ENCODE data around the gene ALKBH5. TPM values are rescaled to one million over a fixed set of nuclear protein-coding genes. Genes with fewer than 3 reads are reported as not detected.

ALKBH5 gene
- 124 TPM for total RNA-seq

GRCh38 chr17:18183334-18184142, at the start of gene ALKBH5:
Gene ALKBH5 (plus strand): TSS chr17:18183828. CDS start chr17:18184244, 416 bp downstream.
- DNase-seq: peak; percentile 99

DNA sequence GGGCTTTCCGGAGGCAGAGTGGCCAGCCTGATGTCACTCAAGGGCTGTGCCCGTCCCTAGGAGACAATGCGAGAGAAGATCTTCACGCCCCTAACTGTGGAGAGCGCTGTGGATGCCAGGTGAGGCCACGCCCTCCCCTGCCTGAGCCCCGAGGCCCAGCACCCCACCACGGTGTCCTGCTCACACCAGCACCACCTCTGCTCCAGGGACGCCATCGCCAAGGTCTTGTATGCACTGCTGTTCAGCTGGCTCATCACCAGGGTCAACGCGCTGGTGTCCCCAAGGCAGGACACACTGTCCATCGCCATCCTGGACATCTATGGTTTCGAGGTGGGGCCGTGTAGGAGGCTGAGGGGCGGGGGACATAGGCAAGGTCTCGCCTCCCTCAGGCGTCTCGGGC, 47.3 kb upstream of the ALKBH5 start:
- DNase-seq: no peak

DNA sequence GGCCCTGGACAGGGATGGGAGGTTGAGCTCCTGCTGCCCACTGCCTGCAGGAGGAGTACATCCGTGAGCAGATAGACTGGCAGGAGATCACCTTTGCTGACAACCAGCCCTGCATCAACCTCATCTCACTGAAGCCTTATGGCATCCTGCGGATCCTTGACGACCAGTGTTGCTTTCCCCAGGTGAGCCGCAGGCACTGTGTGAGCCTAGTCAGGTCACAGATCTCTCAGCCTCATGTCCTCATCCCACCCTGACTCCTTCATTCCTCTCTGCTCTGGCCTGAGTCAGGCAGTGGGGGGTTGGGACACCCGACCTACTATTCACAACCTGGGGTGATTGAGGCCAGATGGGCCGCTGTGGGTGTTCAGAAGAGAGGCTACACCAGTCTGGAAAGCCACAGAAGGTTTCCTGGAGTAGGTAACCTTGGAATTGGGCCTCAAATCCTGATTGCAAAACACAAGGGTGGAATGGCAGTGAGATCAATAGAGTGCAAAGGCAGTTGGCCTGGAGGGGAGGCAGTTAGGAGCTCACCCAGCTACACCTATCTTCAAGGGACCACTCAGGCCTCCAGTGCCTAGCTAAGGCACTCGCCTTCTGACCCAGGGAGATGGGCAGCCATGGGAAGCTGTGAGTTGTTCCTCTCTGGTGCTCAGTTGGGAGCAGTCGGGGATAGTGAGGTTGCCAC, 45.4 kb upstream of the ALKBH5 start:
- DNase-seq: no peak

GRCh38 chr17:18139092-18139491, 44.5 kb upstream of the ALKBH5 start:
- DNase-seq: no peak

- DNase-seq: no peak
Observed at GRCh38 chr17:18139498-18139897, 44.1 kb upstream of the ALKBH5 start.

DNA sequence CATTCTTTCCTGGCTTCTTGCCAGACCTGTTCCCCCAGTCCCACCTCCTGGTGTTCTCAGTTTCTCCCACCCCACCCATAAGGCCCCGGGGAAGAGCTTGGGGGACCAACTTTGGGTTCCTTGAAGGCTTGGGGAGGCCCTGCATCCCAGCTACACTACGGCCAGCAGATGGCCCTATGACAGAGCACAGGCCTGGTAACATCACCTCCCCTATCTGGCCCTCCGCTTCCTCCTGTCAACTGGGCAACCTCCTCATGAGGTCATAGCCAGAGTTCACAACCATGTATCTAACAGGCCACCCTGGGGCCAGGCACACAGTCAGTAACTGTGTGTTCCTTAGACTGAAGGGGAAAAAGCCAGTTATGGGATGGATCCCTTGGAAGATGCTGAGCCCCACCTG, 43.7 kb upstream of the ALKBH5 start:
- DNase-seq: no peak

GRCh38 chr17:18140648-18141047, 43.0 kb upstream of the ALKBH5 start:
- DNase-seq: no peak

- DNase-seq: peak; percentile 84
Observed at GRCh38 chr17:18141210-18141803, 42.3 kb upstream of the ALKBH5 start.

GRCh38 chr17:18142417-18142816, 41.2 kb upstream of the ALKBH5 start:
- DNase-seq: no peak

DNA sequence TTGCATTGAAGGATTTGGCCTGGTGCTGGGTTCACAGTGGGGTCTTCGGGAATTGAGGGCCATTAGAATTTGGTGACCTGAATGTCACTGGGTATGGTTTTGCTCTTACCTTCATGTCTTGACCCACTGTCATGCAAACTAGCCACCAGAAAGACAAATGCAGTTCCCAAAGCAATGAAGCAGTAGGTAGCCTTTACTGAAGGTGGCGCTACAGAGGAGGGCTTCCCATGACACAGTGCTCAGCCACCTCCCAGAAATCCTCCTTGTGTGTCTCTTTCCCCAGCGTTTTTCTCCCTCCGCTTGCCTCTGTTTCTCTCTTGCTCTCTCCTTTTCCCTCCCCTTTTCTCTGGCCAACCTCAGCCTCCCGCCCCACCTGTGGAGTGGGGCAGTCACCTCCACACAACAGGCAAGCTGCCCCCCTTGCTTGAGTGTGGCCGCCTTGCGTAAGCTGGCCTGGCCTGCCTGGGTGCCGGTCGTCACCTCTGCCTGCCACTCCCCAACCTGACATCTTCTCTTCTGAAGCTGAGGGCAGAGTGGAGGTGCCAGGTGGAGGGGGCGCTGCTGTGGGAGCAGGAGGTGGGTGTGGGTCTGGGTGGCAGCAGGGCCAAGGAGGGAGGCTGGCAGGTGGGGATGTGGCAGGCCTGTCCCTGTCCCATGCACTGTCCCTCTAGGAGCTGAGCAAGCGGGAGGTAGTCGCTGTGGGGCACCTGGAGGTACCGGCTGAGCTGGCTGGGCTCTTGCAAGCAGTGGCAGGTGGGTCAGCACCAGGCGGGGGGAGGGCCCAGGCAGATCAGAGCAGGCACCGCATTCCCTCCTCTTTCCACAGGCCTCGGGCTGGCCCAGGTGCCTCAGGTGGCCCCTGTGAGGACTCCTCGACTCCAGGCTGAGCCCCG, 40.3 kb upstream of the ALKBH5 start:
- no peak for DNase-seq

DNA sequence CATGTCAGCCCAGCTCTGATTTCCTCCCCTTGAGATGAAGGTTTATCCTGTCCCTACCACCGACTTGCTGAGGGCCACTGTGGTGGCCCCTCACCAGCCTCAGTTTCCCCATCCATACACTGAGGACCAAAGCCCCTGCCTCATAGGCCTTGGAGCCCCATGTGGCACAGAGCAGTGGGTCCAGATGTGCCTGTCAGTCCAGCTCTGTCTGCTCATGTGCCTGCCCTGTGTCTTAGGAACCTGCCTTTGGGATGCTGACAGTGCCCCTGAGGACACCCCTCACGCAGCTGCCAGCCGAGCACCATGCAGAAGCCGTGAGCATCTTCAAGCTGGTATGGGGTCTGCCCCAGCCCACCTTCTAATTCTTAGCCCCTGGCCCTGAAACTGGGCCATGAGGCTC, 39.4 kb upstream of the ALKBH5 start:
- DNase-seq: no peak

DNA sequence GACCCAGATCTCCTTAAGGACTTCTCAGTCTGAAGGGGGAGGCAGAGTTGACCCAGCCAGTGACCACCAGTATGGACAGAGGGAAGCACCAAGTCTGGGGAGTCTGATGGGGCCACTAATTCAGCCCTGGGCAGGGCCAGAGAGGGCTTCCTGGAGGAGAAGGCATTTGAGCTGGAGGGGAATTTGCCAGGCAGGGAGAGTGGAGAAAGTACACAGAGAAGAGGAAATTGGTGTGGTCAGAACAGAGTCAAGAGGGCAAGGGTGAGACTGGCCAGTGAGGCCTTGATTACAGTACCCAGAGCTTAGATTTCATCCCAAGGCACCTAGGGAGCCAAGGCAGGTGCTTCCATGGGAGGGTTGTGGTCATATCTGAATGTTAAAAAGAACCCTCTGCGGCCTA, 38.8 kb upstream of the ALKBH5 start:
- DNase-seq: no peak

GRCh38 chr17:18145811-18146210, 37.8 kb upstream of the ALKBH5 start:
- no peak for DNase-seq

DNA sequence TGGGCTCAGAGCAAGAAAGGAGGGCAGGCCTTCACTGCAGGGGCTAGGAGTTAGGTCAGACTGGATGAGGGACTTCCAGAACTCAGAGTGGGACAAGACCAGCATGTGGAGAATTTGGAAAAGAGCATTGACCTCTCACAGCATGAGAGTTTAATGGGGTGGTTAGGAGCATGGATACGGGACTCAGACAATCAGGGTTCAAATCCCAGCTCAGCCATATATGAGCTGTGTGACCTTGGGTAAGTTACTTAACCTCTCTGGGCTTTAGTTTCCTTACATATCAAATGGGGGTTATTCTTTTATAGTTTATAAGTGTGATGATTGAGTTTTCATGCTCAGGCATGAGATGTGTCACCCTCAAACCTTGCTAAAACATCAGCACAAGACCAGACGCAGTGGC, 37.4 kb upstream of the ALKBH5 start:
- no peak for DNase-seq

GRCh38 chr17:18146980-18147379, 36.6 kb upstream of the ALKBH5 start:
- no peak for DNase-seq

GRCh38 chr17:18148586-18148985, 35.0 kb upstream of the ALKBH5 start:
- no peak for DNase-seq

DNA sequence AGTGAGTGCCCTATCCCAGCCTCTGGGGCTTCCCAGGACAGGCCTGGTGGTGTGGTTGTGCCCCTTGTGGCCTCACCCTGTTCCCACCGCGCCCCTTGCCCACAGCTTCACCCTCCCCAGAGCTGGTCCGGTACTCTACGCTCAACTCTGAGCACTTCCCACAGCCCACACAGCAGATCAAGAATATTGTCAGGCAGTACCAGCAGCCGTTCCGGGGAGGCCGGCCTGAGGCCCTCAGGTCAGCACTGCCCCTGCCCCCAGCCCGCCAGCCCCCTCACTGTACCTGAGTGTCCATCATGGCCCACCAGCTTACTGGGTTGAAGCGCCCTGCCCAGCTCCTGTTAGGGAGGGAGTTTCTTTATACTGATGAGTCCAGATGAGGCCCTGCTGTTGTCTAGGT, 32.3 kb upstream of the ALKBH5 start:
- DNase-seq: no peak

DNA sequence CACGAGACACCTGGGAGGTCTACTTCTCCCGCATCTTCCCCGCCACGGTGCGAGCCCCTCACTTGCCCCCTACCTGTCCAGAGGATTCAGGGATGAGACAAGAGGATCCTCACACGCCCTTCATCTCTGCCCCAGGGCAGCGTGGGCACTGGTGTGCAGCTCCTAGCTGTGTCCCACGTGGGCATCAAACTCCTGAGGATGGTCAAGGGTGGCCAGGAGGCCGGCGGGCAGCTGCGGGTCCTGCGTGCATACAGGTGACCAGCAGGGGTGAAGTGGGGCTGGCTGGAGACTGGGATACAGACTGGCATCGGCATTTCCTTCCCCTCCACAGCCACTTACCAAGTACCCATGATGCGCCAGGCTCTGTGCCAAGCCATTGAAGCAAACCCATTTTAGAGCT, 28.4 kb upstream of the ALKBH5 start:
- DNase-seq: no peak

DNA sequence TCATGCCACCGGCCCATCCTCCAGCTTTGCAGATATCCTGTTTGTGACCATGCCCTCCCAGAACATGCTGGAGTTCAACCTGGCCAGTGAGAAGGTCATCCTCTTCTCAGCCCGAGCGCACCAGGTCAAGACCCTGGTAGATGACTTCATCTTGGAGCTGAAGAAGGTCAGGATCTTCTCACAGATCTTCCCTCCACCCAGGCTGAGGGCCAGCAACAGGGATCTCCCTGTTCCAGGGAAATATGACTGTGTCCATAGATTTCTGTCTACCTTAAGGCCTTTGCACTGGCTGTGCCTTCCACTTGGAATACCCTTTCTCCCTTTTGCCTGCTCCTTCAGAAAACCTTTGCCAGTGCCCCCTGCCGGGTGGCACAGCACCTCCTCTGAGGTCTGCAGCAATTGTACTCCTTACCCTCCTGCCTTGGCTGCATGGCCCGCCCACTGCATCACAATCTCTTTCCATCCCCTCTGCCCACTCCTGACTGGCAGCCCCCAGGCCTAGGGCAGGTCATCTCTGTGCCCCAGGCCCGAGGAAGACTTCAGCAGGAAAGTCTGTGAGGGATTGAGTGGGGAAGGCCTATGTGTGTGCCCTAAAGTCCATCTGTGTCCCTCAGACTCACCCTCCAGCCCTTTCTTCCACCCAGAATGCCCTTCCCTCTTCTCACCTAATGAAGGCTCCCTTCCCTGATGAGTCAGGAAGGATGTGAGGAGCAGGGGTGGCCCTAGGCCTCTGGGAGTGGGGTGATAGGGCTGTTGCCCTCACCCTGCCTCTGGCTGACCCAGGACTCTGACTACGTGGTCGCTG, 27.3 kb upstream of the ALKBH5 start:
- DNase-seq: no peak

- DNase-seq: no peak
Observed at GRCh38 chr17:18156976-18157280, 26.7 kb upstream of the ALKBH5 start.

DNA sequence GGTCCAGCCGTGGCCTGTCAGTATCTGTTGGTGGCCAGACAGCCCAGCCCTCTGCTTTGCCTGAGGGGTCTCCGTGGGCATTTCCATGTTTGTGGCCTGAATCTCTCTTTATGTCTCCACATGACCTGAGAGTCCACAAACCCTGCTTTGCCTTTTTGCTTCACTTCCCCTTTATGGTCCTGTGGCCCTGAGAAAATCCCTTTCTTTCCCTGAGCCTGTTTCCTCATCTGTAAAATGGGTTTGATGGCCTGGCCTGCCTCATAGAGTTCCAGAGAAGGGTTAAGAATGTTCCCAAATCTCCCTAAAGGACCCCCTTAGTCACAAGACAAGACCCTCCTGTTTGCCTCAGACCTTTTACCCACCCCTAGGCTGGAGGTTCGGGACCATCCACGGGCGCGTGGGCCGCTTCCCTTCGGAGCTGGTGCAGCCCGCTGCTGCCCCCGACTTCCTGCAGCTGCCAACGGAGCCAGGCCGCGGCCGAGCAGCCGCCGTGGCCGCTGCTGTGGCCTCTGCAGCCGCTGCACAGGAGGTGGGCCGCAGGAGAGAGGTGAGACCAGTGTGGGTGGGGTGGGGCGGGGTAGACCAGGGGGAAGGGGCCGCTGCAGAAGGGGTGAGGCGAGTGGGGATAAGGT, 26.2 kb upstream of the ALKBH5 start:
- no peak for DNase-seq
